GM19328 (cell line): Measurements from ENCODE around the gene PCLAF.
"Not testable (repeated sequence)": the region's sequence is repeated elsewhere in the genome, so short reads cannot be mapped to it uniquely, and the experiment has no call there.

Experiments used
- ATAC-seq: cut with Tn5 transposase; IDR thresholded peaks from one replicate; pipeline ENCODE4 v1.9.1; 2021; ENCODE audit warnings: mild to moderate bottlenecking, moderate library complexity; ENCODE audit not compliant: unreplicated experiment

The PCLAF gene

GRCh38 chr15:64326458-64326857 lies 54.8 kb downstream of the PCLAF start:
- ATAC-seq, result not testable (repeated sequence)

GRCh38 chr15:64324165-64324877 lies 56.9 kb downstream of the PCLAF start:
- ATAC-seq, result no peak

GRCh38 chr15:64315216-64315615 lies 66.0 kb downstream of the PCLAF start:
- ATAC-seq, result no peak

GRCh38 chr15:64314456-64314855 lies 66.8 kb downstream of the PCLAF start:
- ATAC-seq, result no peak
